PFSK-1 (cell line): ENCODE measurements around the gene TMEM26.

Source experiments
- FOXP2 ChIP-seq: optimal IDR thresholded peaks from 2 replicates; pipeline ENCODE3; 2011; ENCODE audit warnings: borderline replicate concordance, control low read depth, inconsistent platforms; ENCODE audit not compliant: insufficient read depth; ENCODE audit errors: extremely low read length, extremely low read depth
- POLR2AphosphoS5 ChIP-seq: IDR thresholded peaks from 2 replicates; pipeline ENCODE4 v1.6.1; 2012; ENCODE audit warnings: low read depth, mild to moderate bottlenecking, control low read depth, low read length, moderate library complexity
- SIN3A ChIP-seq: IDR thresholded peaks from 2 replicates; pipeline ENCODE4 v1.6.1; 2012; ENCODE audit warnings: mild to moderate bottlenecking, low read length, moderate library complexity, borderline replicate concordance; ENCODE audit not compliant: insufficient read depth
- TAF1 ChIP-seq: IDR thresholded peaks from 2 replicates; pipeline ENCODE4 v1.6.1; 2012; ENCODE audit warnings: low read length, control low read depth, borderline replicate concordance; ENCODE audit not compliant: insufficient read depth
- TF ChIP-seq, protein P1 (sequence below), 2 experiments: IDR thresholded peaks; 2 replicates each; pipeline versions ENCODE4 v1.6.1 to v1.8.0; 2011 to 2012; ENCODE audit warnings: low read depth in 2 of 2, low read length in 2 of 2, control low read depth in 1 of 2, inconsistent platforms in 1 of 2, mild to moderate bottlenecking in 1 of 2, moderate library complexity in 1 of 2; ENCODE audit not compliant: insufficient read depth in 1 of 2

The TMEM26 gene

DNA sequence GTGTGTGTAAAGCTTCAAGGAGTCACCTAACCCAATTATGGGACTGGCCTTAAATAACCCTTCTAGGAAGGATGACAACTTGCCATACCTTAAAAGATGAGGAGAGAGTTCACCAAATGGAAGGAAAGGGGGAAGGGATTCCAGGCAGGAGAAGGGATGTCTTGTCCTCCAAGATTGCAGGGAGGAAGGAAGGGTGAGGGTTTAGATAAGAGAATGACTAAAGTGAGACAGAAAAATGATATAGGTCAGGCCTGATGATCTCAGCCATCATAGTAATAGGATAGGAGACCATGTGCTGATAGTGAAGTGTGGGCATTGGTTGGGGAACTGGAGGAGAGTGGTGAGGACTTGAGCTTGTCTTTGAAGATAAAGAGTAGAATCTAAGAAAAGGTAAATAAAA is 7.7 kb upstream of the TMEM26 start:
- no peak for TF ChIP-seq TAF1
- TF ChIP-seq, protein P1, sequence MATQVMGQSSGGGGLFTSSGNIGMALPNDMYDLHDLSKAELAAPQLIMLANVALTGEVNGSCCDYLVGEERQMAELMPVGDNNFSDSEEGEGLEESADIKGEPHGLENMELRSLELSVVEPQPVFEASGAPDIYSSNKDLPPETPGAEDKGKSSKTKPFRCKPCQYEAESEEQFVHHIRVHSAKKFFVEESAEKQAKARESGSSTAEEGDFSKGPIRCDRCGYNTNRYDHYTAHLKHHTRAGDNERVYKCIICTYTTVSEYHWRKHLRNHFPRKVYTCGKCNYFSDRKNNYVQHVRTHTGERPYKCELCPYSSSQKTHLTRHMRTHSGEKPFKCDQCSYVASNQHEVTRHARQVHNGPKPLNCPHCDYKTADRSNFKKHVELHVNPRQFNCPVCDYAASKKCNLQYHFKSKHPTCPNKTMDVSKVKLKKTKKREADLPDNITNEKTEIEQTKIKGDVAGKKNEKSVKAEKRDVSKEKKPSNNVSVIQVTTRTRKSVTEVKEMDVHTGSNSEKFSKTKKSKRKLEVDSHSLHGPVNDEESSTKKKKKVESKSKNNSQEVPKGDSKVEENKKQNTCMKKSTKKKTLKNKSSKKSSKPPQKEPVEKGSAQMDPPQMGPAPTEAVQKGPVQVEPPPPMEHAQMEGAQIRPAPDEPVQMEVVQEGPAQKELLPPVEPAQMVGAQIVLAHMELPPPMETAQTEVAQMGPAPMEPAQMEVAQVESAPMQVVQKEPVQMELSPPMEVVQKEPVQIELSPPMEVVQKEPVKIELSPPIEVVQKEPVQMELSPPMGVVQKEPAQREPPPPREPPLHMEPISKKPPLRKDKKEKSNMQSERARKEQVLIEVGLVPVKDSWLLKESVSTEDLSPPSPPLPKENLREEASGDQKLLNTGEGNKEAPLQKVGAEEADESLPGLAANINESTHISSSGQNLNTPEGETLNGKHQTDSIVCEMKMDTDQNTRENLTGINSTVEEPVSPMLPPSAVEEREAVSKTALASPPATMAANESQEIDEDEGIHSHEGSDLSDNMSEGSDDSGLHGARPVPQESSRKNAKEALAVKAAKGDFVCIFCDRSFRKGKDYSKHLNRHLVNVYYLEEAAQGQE (IDR thresholded peaks at IDR 0.05; ENCODE audit: insufficient read depth in 1 of 2, low read depth in 2 of 2, low read length in 2 of 2): no peak
- TF ChIP-seq FOXP2: no peak
- no peak for TF ChIP-seq SIN3A
- no peak for TF ChIP-seq POLR2AphosphoS5

DNA sequence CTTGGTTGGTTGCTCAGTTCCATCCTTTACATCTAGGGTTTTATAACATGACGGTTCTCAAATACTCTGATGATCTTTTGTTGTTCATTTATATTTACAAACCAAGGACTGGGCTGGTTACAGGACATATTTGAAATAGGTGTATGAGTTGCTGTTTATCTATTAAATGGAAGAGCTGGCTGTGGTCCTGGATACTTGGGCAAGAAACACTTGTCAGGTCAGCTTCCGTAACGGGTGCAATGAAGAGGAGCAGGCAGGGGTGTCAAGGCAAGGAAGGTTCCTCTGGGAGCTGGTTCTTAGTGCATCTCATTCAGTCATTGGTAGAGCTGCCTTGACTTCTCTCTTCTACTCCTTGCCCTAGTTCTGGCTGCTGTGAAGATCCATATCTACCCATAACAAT is 4.8 kb upstream of the TMEM26 start:
- TF ChIP-seq POLR2AphosphoS5 (no peak), SIN3A (no peak), FOXP2 (no peak), TAF1 (no peak)
- TF ChIP-seq, protein P1 (IDR thresholded peaks at IDR 0.05; ENCODE audit: insufficient read depth in 1 of 2, low read depth in 2 of 2, low read length in 2 of 2): no peak

DNA sequence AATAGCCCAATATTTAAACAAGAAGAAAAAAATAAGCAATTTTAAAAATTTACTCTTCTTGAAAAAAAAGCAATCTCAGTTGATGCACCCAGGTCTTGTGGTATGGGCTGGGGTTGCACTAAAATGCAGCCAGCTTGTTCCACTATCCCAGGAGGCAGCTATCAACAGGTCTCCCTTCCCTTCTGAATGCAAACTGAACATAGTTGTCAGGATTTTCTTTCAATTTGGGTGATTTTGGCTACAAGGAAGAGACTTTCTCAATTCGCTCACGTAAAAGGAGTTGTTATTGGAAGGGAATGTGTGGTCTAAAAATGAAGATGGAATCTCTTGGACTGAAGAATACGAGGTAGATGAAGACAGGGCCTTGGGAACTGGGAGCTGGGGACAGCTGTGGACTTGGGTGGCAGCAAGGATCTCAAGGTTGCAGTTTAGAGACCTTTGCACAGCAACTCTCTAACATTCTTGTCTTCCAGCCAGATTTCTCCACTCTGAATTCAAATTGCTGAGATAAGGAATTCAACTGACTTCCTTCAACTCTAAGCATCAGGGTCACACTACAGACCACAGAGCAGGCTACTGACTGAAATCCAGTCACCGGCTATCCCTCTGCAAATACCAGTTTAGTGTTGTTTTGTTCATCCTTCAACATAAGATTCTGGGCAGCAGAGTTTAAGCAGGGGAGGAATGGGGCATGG is 3.1 kb upstream of the TMEM26 start:
- TF ChIP-seq TAF1 (no peak), SIN3A (no peak), FOXP2 (no peak), POLR2AphosphoS5 (no peak)
- TF ChIP-seq, protein P1 (IDR thresholded peaks at IDR 0.05; ENCODE audit: insufficient read depth in 1 of 2, low read depth in 2 of 2, low read length in 2 of 2): no peak

DNA sequence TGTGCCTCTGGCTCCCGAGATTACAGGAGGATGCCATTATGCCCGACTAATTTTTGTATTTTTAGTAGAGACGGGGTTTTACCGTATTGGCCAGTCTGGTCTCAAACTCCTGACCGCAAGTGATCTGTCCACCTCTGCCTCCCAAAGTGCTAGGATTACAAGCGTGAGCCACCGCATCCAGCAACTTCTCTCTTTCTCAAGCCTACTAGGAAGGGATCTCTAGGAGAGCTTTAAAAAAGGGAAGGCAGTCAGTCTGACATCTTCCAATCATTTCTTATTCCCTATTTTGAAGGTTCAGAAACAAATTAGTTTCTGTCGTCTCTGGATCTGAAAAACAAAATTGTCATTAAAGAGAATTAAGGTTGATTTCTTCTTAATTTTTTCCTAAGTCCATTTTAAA is 2.5 kb upstream of the TMEM26 start:
- TF ChIP-seq FOXP2: no peak

DNA sequence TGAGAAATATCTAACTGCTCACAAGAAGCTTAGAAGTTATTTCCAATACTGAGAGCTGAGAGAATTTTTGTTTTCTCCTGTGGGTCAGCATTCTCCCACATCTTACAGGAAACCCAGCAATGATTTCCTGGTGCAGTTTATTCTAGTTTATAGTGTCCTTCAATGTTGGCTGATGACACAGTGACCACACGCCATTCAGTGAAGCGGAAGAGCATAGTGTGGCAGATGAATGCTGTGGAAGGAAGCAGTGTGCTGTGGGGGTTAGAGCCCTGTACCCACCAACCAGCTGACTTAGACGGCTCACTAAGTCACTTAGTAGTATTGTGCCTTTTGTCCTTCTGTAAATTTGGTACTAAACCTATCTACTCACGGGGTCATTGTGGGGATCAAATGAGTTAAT is 1.4 kb upstream of the TMEM26 start:
- TF ChIP-seq, protein P1 (IDR thresholded peaks at IDR 0.05; ENCODE audit: insufficient read depth in 1 of 2, low read depth in 2 of 2, low read length in 2 of 2): no peak
- TF ChIP-seq TAF1 (no peak), SIN3A (no peak), FOXP2 (no peak), POLR2AphosphoS5 (no peak)
